Esophagus muscularis mucosa (tissue), 4 donors: ENCODE data around the gene ASTN2.

Experiments
- CTCF ChIP-seq, 3 experiments: fragments of 200-600 bp in 2 of 3; fragments of 450-650 bp in 1 of 3; sonication (generic) in 2 of 3; IDR thresholded peaks; one replicate each; pipeline ENCODE4 v1.5.1; 2017 to 2019; ENCODE audit warnings: antibody characterized with exemption in 3 of 3, mild to moderate bottlenecking in 2 of 3, moderate library complexity in 1 of 3
- EP300 ChIP-seq: sonication (generic); formaldehyde crosslinking; IDR thresholded peaks from one replicate; pipeline ENCODE4 v1.6.1; 2017; ENCODE audit warnings: antibody characterized with exemption
- POLR2A ChIP-seq: fragments of 450-650 bp; IDR thresholded peaks from one replicate; pipeline ENCODE4 v1.6.1; 2017; ENCODE audit warnings: antibody characterized with exemption, moderate library complexity, mild to moderate bottlenecking, low read depth

GRCh38 chr9:116501871-116502270, 913.0 kb downstream of the ASTN2 start:
- no peak for TF ChIP-seq CTCF (IDR thresholded peaks at IDR 0.05)
- TF ChIP-seq EP300 = no peak
- TF ChIP-seq POLR2A = no peak
